ENCODE data around the gene G3BP1.
"Not testable (repeated sequence)": the region's sequence is repeated elsewhere in the genome, so short reads cannot be mapped to it uniquely, and the experiment has no call there.

Gene G3BP1

GRCh38 chr5:151771259-151772028 lies at the start of gene G3BP1:
Gene G3BP1 (plus strand): TSS chr5:151771954. CDS start chr5:151786621, 14,667 bp downstream.
- FAIRE-seq = peak; percentile 96
- peak; percentile 100 for DNase-seq (ENCODE audit: low spot score)

- FAIRE-seq (no peak), DNase-seq (ENCODE audit: low spot score) (no peak)
Observed at GRCh38 chr5:151722546-151722945, 49.2 kb upstream of the G3BP1 start.

GRCh38 chr5:151724360-151724759 lies 47.4 kb upstream of the G3BP1 start:
- DNase-seq (ENCODE audit: low spot score) (no peak), FAIRE-seq (no peak)

DNA sequence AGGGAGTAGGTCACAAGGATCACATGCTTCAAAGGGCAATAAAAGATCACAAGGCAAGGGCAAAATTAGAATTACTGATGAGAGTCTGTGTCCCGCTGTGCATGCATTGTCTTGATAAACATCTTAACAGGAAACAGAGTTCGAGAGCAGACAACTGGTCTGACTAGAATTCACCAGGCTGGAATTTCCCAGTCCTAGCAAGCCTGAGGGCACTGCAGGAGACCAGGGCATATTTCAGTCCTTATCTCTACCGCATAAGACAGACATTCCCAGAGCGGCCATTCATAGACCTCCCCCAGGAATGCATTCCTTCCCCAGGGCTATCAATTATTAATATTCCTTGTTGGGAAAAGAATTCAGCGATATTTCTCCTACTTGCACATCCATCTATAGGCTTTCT lies 42.2 kb upstream of the G3BP1 start:
- peak; percentile 13 for DNase-seq (ENCODE audit: low spot score)
- FAIRE-seq = not testable (repeated sequence)

DNA sequence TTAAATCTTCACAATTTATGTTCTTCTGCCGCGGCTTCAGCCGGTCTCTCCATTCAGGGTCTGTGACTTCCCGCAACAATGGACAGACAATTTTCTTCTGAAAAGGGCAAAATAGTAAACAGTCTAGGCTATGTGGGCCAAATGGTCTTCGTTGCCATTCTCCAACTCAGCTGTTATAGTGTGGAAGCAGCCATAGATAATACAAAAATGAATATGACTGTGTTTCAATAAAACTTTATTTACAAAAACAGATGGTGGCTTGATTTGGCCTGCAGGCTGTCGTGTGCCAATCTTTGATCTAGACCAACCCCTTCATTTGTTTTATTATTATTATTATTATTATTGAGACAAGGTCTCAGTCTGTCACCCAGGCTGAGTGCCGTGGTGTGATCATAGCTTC lies 41.4 kb upstream of the G3BP1 start:
- no peak for DNase-seq (ENCODE audit: low spot score)
- no peak for FAIRE-seq

DNA sequence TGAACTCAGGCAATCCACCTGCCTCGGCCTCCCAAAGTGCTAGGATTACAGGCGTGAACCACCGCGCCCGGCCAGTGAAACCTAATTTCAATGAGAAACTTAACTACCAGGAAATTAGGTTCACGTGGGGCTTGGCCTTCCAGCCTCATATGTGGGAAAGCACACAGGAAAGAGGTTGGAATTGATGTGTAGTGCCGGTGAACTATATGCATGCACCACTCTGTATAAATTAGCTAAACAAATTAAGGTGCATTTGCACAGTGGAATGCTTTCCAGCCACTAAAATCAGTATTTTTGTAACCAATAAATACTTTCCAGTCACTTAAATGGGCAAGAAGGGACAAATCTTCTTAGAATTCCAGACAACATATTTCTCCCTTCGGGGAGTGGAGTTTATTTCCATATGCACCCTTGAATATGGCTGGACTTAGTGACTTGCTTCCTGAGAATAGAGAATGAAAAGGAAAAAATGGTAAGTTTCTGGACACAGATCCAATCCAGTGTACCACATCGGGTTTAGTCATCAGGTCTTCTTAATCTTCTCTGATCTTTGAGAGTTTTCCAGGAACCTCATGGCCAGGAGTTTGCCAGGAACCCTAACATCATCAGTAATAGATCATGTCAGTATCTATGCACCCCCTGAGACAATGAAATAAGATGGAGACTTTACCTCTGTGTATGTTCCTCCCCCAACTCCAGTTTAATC lies 38.2 kb upstream of the G3BP1 start:
- DNase-seq (ENCODE audit: low spot score) (no peak), FAIRE-seq (no peak)

- FAIRE-seq (no peak), DNase-seq (ENCODE audit: low spot score) (no peak)
Observed at GRCh38 chr5:151734064-151734408, 37.7 kb upstream of the G3BP1 start.

DNA sequence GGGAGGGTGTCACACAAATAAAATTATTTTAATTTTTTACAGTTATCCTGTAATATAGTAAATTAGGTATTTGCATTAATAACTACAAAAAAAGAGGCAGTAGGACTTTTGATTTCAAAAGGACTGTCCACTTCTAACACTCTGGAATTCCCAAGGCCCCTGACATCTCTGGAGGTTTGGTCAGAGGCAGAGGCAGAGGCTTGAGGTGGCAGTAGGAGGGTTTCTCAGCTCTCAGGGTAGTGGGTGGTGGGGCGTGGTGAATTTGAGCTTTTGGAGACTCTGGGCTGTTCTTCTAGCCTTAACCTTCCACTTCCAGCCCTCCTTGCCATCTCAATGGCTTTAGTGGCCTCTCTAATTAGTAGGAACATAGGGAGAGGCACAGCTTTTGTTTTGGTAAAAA lies 36.1 kb upstream of the G3BP1 start:
- FAIRE-seq (no peak), DNase-seq (ENCODE audit: low spot score) (no peak)

DNA sequence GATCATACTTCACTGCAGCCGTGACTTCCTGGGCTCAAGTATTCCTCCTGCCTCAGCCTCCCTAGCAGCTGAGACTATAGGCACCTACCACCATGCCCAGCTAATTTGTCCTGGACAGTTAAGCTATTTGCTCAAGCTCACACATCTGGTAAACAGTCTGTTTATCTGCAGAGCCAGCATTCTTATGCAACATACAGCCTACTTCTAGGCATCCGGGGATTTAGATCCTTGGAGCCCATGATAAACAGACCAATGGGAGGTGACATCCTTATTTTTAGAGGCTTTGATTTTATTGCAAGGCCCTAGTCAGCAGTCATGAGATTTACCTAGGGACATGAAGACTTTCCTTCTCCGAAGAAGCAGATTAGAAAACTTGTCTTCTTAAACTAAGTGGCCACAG lies 34.3 kb upstream of the G3BP1 start:
- FAIRE-seq = no peak
- no peak for DNase-seq (ENCODE audit: low spot score)

DNA sequence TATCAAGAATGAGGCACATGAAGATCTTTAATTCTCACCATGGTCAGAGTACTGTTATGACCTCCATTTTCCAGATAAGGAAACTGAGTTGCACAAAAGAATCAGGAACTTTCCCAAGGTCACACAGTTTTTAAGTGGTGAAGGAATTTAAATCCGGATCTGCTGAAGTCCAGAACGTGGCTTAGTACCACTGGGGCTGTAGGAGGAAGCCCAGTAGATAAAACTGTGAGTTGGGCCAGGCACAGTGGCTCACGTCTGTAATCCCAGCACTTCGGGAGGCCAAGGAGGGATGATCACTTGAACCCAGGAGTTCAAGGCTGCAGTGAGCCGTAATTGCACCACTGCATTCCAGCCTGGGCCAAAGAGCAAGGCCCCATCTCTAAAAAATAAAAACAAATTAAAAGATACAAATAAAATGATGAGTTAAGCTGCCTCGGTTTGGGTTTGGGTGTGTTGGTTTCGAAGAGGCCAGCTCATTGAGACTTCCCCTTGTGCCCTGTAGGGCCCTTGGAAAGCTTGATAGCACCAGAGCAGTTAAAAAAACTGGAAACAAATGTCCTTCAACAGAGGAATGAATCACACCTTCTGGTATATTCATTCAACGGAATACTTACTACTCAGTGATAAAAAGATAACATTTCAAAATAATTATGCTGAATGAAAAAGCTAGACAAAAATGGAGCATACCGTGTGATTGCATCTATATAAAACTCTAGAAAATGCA lies 33.5 kb upstream of the G3BP1 start:
- FAIRE-seq (no peak), DNase-seq (ENCODE audit: low spot score) (no peak)

- FAIRE-seq (no peak), DNase-seq (ENCODE audit: low spot score) (no peak)
Observed at GRCh38 chr5:151739395-151739794, 32.4 kb upstream of the G3BP1 start.

DNA sequence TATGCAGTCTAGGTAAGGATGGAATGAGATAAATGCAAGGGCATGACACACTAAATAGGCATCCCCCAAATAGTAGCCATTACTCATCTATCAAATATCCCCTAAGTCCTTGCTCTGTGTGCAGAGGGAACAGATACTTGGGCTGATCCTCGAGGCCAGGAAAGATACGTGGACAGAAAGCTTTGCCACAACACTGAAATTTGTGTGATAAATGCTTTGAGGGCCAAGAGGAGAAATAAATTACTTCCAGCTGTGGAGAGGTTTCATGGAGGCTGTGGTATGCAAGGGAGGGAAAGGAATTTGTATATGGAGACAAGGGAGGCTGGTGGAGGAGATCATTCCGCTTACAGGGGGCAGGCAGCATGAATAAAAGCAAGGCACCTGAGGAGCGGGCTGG lies 31.8 kb upstream of the G3BP1 start:
- DNase-seq (ENCODE audit: low spot score) (peak; percentile 90), FAIRE-seq (peak; percentile 79)

DNA sequence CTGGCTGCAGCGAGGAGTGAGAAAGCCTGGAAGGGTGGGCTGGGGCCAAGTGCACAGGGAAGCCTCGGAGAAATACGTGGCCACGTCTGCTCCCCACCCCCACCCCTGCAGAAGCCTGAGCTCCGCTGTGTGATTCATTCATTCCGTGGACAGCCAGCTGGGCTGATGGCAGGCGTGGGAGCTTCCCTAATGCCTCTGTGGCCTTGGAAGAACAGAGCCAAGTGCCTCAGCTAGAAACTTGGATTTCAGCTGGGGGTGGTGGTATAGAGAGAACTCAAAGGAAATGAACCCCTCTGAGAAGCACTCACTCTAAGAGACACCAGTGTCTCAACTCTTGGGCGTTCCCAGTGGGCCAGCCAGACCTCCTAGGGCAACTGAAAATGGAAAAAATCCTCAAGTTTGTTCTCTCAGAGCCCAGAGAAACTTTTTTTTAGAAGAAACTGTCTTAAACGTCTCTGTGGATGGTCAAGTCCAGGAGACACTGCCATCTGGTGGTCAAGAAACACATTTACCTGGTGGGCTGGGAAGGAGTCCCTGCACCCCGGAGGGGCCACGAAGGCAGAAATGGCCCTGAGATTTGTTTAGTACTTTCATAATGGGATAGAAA lies 31.3 kb upstream of the G3BP1 start:
- FAIRE-seq = peak; percentile 72
- peak; percentile 91 for DNase-seq (ENCODE audit: low spot score)

- FAIRE-seq (peak; percentile 76), DNase-seq (ENCODE audit: low spot score) (peak; percentile 76)
Observed at GRCh38 chr5:151740958-151741373, 30.8 kb upstream of the G3BP1 start.

GRCh38 chr5:151741678-151742423 lies 29.9 kb upstream of the G3BP1 start:
- FAIRE-seq = peak; percentile 72
- peak; percentile 89 for DNase-seq (ENCODE audit: low spot score)

DNA sequence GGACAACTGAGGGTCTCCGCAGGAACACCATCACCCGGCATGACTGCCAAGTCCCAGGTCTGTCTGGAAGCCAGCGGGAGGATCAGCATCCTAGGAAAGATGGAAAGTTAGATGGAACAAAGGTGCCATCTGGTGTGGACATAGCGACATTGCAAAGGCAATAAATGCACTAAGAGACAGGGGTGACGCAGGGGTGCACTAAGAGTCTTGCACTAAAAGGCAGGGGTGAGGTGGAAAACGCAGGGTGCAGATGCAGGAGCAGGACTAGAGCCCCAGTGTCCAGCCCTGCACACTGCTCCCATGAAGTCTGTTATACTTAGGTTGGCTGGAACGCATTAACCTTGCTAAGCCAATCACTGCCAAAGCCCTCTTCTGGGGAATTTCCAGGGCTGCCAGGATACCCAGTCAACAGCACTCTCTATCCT lies 28.9 kb upstream of the G3BP1 start:
- no peak for FAIRE-seq
- DNase-seq (ENCODE audit: low spot score) = peak; percentile 67

DNA sequence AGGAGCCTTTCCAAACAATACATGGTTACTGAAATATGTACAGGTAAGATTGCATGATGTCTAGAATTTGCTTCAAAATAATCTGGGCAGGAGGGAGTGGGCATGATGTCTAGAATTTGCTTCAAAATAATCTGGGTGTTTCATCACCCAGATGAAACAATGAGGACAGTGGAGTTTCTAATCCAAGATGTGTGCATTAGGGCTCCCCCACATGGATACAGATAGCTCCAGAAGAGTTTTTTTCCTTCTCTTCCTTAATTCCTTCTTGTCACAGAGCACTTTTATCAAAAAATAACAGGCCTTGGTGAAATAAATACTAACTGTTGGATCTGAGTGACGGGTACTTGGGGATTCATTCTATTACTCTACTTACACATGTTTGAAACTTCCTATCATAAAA lies 28.2 kb upstream of the G3BP1 start:
- FAIRE-seq = no peak
- DNase-seq (ENCODE audit: low spot score) = no peak

DNA sequence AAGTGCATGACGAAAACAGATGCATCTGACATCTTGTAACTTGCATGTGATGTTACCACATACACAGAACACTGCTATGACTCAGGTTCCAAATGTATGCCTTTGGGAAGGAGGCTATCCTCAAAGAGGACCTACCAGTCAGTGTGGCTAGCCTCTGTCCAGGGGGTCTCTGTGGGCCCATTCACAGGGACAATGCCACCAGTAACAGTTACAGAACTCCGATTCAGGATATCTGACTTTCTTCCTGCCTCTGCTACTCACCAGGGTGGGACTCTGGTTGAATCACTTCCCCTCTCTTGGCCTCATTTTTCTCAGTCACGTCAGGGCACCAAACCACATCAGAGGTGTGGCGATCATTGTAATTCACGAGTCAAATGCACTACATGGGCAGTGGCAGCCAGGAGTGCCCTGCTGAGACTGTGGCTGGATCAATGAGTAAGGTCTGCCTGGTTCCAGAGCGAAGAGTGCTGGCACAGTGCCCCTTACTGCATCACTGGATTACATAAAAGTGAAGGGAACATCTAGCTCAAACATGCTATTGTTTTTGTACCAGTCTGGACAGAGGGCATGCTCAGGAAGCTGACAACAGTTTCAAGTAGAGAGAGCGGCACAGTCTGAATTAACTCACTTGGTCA lies 26.6 kb upstream of the G3BP1 start:
- FAIRE-seq (peak; percentile 89), DNase-seq (ENCODE audit: low spot score) (peak; percentile 94)

DNA sequence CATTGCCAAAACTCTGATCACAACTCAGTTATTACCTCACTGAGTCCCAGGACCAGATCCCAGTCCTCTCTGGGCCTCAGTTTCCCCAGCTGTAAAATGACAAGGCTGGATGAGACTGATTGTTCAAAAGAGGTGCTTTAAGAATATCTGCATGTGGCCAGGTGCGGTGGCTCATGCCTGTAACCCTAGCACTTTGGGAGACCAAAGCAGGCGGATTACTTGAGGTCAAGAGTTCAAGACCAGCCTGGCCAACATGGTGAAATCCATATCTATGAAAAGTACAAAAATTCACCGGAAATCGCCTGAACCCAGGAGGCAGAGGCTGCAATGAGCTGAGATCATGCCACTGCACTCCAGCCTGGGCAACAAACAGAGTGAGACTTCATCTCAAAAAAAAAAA lies 21.6 kb upstream of the G3BP1 start:
- FAIRE-seq = no peak
- no peak for DNase-seq (ENCODE audit: low spot score)

GRCh38 chr5:151751091-151751490 lies 20.7 kb upstream of the G3BP1 start:
- FAIRE-seq = no peak
- DNase-seq (ENCODE audit: low spot score) = peak; percentile 42

- FAIRE-seq (no peak), DNase-seq (ENCODE audit: low spot score) (no peak)
Observed at GRCh38 chr5:151751593-151751992, 20.2 kb upstream of the G3BP1 start.

Measured in RCC 7860 (cell line).